Prostate gland (tissue), 2 donors: Measurements from ENCODE around the gene PTPRC.

Experiments
- CTCF ChIP-seq, 4 experiments: fragments of 200-600 bp in 2 of 4; fragments of 450-650 bp in 2 of 4; sonication (generic) in 2 of 4; IDR thresholded peaks; 1 replicate in 3 of 4; 2 replicates in 1 of 4; pipeline ENCODE4 v1.5.1; 2016 to 2019; ENCODE audit warnings: antibody characterized with exemption in 4 of 4, mild to moderate bottlenecking in 2 of 4, moderate library complexity in 2 of 4
- POLR2A ChIP-seq: fragments of 450-650 bp; IDR thresholded peaks from one replicate; pipeline ENCODE4 v1.6.1; 2016; ENCODE audit warnings: antibody characterized with exemption, mild to moderate bottlenecking

- TF ChIP-seq CTCF (IDR thresholded peaks at IDR 0.05) (no peak), POLR2A (no peak)
Measured at GRCh38 chr1:198780376-198780775, 141.5 kb downstream of the PTPRC start.
